GM15510 (cell line): ENCODE data around the gene FOXN1.

Experiments used
- POLR2A ChIP-seq: IDR thresholded peaks from 3 replicates; pipeline ENCODE4 v1.6.1; 2011; ENCODE audit warnings: borderline replicate concordance; ENCODE audit not compliant: insufficient read length; ENCODE audit errors: extremely low read depth

Gene FOXN1

DNA sequence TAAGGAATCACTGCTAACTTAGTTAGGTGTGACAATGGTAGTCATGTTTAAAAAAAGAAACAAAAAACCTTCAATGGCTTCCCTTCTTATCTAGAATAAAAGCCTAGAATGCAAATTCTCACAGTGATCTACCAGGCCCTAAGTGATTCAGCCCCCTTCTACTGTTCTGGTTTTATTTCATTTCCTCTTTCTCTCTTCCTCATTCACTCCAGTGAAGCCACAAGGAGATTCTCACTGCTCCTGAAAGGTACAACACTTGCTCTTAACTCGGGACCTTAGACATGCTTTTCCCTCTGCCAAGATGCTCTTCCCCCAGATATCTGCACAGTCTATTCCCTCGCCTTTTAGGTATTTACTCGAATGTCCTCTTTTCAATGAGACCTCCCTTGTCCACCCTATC is 61.5 kb downstream of the FOXN1 start:
- no peak for TF ChIP-seq POLR2A

- no peak for TF ChIP-seq POLR2A
Measured at GRCh38 chr17:28569446-28569845, 63.3 kb downstream of the FOXN1 start.

DNA sequence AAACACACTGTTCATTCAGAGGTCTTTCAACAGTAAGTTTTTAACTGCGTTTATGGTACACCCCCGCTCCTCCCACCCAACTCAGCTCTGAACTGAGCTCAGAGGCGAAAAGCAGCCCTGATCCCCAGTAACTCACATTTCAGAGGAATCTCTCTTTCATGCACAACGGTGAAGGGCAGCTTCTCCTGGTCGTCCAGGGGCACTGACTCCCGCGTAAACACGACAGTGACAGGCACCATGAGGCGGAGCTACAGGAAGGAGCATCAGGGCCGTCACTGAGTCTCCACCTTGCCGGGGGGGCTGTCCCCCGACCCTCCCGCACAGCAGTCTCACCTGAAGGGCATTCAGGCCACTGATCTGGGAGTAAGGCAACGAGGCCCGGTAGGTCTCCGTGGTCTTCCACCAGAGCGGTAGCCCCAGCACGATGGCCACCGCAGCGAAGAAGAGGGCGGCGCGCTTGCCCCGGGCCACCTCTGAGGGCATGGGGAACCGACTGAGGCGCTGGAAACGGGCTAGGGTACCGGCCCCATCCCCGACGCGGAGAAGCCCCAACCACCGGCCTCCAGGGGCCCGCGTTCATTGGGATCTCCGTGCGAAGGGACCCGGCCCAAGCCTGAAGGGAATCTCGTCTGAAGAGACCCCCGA is 64.7 kb downstream of the FOXN1 start:
- no peak for TF ChIP-seq POLR2A

GRCh38 chr17:28571361-28572122 is 65.4 kb downstream of the FOXN1 start, which contains the start of gene PIGS:
Gene PIGS, minus strand, starts transcription at chr17:28571524. Its CDS starts 28 bp downstream, at chr17:28571496.
- TF ChIP-seq POLR2A = peak; percentile 82

DNA sequence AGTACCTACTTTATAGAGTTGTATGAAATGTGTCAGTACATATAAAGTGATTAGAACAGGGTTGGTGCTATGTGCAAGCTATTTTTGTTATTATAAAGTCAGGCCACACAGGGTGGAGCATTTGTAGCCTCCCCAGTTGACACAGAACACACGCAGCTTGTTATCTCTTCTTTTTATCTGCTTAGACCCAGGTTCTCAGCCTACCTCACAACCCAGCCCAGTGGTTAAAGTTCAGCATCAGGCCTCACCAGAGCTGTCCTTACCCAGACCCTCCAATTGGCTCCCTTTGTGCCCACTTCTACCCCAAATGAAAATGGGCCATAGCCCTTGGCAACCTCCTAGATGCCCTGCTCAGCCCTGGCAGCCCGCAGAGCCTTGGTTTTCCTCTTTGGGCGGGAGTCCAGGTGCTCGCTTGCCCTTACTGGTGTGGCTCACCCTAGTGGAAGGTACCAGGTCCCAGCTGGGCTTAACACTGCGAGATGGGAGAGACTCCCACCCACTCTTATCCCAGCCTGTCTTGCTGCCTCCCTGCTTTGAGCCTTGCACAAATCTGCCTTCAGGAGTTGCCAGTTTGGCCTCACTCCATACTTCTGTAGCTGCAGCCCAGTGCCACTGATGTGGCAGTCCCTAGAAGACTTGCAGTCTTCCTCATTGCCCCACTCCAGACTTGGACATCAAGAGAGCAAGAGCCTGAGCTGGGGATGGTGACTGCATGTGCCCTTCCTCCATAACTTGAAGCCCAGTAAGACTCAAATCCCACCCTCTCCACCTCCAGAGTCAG is 66.3 kb downstream of the FOXN1 start:
- TF ChIP-seq POLR2A = no peak

DNA sequence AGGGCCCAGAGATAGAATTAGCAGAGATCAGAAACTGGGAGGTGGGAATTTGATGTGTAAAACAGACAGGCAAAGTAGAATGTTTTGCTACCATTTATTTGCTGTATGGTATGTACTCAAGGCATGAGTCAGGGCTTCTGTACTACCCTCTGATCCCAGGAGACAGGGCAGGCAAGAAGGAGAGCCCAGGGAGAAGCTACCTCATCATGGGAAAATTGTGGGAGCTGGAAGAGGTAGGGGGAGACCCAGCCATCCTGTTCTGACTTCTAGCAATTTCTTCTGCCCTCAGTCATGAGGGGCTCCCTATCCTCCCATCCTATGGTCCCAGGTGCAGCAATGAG is 66.9 kb downstream of the FOXN1 start:
- TF ChIP-seq POLR2A = no peak

DNA sequence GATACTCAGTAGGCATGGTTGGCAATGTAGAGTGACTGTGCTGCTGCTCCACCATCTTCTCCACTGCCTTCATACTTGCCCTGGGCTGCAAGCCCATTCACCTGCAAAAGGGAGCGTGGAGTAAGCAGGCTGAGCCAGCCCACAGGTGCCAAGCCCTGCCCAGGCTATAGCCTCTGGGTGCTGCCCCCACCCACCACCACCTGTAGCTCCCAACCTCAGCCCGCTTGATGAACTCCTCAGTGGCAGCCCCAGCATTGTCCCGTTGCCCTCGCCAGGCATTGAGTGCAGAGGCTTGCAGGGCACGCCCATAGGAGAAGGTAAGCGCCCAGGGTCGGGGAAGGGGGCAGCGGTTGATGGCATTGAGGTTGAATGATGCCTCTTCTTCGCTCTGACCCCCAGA is 67.4 kb downstream of the FOXN1 start:
- no peak for TF ChIP-seq POLR2A

DNA sequence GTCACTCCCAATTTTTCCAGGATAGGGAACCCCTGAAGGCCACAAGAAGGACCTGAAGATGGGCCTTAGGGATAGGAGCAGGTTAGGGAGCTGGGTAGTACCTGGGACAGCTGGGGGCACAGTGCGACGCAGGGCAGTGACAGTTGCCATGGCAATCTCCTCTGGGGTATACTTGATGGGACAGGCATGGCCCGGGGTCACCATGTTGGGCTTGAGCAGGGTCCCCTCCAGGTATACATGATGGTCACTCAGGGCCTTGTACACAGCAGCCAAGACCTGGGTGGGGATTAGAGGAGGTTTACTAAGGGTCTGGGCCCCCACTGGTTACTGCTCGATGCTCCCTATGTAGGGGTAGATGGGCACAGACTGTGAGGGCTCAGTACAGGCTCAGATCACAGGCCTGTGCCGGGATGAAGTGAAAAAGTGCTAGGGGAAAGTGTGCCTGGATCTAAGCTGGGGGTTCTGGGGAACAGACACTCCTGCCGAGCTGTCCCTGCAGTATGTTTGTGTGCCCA is 67.9 kb downstream of the FOXN1 start:
- TF ChIP-seq POLR2A = no peak

- TF ChIP-seq POLR2A = no peak
Measured at GRCh38 chr17:28574526-28574925, 68.4 kb downstream of the FOXN1 start.

DNA sequence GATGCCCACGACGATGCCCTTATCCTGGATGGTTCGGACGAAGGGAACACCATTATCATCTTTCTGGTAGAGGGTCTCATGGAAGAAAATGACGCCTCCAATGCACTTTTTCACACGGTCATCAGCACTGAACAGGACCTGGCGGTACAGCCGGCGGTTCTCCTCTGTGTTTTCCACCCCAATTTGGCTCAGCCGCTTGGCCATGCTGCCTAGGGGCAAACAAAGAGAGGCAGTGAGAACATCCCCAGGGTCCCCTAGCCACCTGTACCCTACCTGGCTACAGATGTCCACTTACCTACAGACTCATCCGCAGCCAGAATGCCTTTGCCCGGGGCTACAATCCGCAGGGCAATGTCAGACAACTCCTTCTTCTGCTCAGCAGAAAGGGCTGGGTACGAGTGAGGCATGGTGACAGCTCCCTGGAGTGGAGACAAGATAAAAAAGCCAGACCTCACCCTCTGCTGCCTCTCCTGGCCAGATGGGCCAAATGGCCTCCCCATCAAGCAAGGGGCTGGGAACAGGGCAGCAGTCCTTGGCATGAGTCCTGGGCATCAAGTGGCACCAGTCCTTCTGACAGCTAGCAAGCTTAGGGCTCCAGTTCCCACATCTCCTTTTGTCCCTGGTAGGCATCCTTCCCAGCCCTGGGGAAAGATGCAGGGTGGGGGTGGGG is 69.1 kb downstream of the FOXN1 start:
- no peak for TF ChIP-seq POLR2A

DNA sequence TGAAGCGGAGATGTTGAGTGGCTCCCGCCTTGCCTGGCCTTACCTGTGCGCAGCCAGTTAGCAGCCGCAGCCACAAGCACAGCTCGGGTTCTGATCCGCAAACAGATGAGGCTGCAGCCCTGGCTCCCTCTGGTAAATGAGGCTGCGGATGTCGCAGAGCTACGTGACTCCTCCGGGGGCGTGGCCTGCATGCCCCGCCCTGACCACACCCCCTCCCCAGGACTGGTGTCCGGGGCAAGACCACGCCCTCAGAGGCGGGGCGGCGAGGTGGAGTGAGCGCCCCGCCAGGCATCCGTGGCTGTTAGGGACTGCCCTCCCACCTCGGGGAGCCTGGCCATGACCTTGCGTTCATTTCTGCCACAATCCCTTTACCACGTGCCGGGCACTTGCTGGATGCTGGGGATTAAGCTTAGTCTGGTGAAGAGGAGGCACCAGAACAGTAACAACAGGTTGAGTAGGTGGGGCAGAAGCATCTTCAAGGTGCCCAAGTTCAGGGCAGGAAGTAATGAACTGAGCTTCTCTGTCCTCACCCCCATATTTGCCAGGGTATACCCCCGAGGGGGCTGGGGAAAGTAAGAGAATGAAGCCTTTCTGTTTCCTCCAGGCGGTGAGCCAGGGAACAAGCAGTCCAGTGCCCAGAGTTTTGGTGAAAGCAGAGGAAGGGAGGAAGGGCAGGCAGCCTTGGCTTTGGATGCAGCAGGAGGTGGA is 70.8 kb downstream of the FOXN1 start, which contains the start of gene ALDOC:
ALDOC (minus strand) TSS at position 138 of the 708 bp plus-strand sequence. CDS start 1,363 bp downstream, outside the sequence.
- TF ChIP-seq POLR2A = peak; percentile 84

DNA sequence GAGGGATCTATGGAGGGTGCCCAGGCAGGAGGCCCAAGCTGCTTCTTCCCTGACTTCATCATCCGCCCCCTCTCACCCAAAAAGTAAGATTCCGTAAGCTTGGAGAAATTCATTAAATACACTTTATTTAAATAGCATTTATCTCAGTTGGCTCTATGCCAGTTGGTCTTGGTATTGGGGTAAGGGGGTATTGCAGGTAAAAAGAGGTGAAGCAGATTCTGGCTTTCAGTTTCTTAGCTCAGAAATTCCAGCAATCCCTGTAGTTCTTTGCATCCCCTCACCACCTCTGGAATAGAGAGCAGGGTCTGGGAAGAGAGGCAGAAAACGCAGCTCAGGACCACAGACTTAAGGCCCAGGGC is 71.3 kb downstream of the FOXN1 start:
- no peak for TF ChIP-seq POLR2A

GRCh38 chr17:28578246-28579195 is 72.4 kb downstream of the FOXN1 start:
- TF ChIP-seq POLR2A = no peak
